Stimulated activated naive CD4-positive, alpha-beta T cell treated with Interleukin-2 at 50 U/mL for 16 hours (primary cell): ENCODE results near the gene TBL3.

ENCODE experiments used
- DNase-seq: peaks from one replicate; lab custom pipeline; 2025; lab: John Stamatoyannopoulos, UW

TBL3 gene

GRCh38 chr16:1964506-1965395 is 7.1 kb upstream of the TBL3 start, which contains the start of gene RPS2:
Gene RPS2, minus strand, starts transcription at chr16:1964826. Its CDS starts 201 bp downstream, at chr16:1964625.
- DNase-seq, result peak; percentile 99

GRCh38 chr16:1965396-1966001 is 6.4 kb upstream of the TBL3 start:
- DNase-seq, result no peak

GRCh38 chr16:1966460-1966859 is 5.4 kb upstream of the TBL3 start, which contains the start of gene RNF151:
Gene RNF151, plus strand, starts transcription at chr16:1966856. Its CDS starts 26 bp downstream, at chr16:1966882.
- no peak for DNase-seq

GRCh38 chr16:1968146-1968953 is 3.5 kb upstream of the TBL3 start:
- DNase-seq, result no peak

- peak; percentile 14 for DNase-seq
Observed at GRCh38 chr16:1972490-1972877, 631 bp downstream of the TBL3 start.

- DNase-seq, result no peak
Observed at GRCh38 chr16:1973461-1974156, 1.8 kb downstream of the TBL3 start.

- DNase-seq, result no peak
Observed at GRCh38 chr16:1974157-1975070, 2.6 kb downstream of the TBL3 start.

- no peak for DNase-seq
Observed at GRCh38 chr16:1975432-1976215, 3.8 kb downstream of the TBL3 start.

- DNase-seq, result no peak
Observed at GRCh38 chr16:1976216-1976520, 4.3 kb downstream of the TBL3 start.

- no peak for DNase-seq
Observed at GRCh38 chr16:1976951-1977874, 5.4 kb downstream of the TBL3 start.

GRCh38 chr16:1977875-1978268 is 6.0 kb downstream of the TBL3 start:
- no peak for DNase-seq

- DNase-seq, result no peak
Observed at GRCh38 chr16:1978476-1979120, 6.7 kb downstream of the TBL3 start.

- peak; percentile 37 for DNase-seq
Observed at GRCh38 chr16:1979271-1980029, 7.6 kb downstream of the TBL3 start.

- DNase-seq, result no peak
Observed at GRCh38 chr16:1980030-1980769, 8.3 kb downstream of the TBL3 start.

GRCh38 chr16:1980770-1981087 is 8.9 kb downstream of the TBL3 start:
- no peak for DNase-seq

- DNase-seq, result no peak
Observed at GRCh38 chr16:1981398-1981836, 9.6 kb downstream of the TBL3 start, which contains the start of gene NOXO1. Gene NOXO1, minus strand, starts transcription at chr16:1981469. Its CDS starts 290 bp downstream, at chr16:1981179.

- no peak for DNase-seq
Observed at GRCh38 chr16:1982013-1982433, 10.2 kb downstream of the TBL3 start.
